Loucy (cell line): Measurements from ENCODE around the gene PAXX.

Experiments
- CTCF ChIP-seq: fragments of 200-600 bp; sonication (generic); conservative IDR thresholded peaks from 2 replicates; pipeline ENCODE4 v1.5.1; 2014; ENCODE audit warnings: mild to moderate bottlenecking, antibody characterized with exemption, low read length
- EZH2phosphoT487 ChIP-seq: fragments of 200-600 bp; IDR thresholded peaks from 2 replicates; pipeline ENCODE4 v1.6.1; 2018; ENCODE audit warnings: antibody characterized with exemption, mild to moderate bottlenecking, moderate library complexity, borderline replicate concordance

GRCh38 chr9:137025517-137025966 is 33.3 kb downstream of the PAXX start:
- TF ChIP-seq CTCF = no peak
- TF ChIP-seq EZH2phosphoT487 = no peak
